ENCODE results near the gene ACVRL1.
"Not testable (repeated sequence)": the region's sequence is repeated elsewhere in the genome, so short reads cannot be mapped to it uniquely, and the experiment has no call there.

The ACVRL1 gene

DNA sequence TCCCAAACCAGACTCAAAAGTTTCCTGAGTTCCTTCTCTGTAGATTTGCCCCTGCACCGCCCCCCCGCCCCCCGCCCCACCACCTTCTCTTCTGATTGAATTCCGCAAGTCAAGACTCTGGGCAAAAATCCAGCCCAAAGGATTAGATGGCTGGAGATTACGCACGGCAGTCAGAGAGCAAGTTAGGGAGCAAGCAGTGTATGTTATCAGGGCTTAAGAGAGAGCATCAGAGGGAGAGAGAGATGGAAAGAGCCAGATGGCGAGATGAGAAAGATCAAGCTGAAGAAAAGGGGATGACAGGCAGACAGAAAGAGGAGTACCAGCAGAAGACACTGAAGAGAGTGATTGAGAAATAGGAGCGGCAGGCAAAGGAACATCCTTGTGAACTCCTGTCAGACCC is 33.3 kb upstream of the ACVRL1 start:
- DNase-seq (ENCODE audit: low read depth, low spot score): no peak

DNA sequence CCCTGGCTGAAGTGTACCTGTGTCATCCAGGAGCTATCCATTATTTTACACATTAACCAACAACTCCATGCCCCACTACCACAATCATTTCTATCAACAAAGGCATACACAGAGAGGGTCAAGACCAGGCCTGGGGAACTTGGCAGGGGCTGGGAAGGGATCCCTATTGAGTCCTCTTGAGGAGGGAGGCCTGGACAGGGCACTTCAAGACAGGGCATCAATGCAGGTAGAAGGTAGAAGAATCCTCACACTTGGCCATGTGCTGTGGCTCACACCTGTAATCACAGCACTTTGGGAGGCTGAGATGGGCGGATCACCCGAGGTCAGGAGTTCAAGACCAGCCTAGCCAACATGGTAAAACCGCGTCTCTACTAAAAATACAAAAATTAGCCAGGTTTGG is 32.8 kb upstream of the ACVRL1 start:
- DNase-seq (ENCODE audit: low read depth, low spot score): no peak

DNA sequence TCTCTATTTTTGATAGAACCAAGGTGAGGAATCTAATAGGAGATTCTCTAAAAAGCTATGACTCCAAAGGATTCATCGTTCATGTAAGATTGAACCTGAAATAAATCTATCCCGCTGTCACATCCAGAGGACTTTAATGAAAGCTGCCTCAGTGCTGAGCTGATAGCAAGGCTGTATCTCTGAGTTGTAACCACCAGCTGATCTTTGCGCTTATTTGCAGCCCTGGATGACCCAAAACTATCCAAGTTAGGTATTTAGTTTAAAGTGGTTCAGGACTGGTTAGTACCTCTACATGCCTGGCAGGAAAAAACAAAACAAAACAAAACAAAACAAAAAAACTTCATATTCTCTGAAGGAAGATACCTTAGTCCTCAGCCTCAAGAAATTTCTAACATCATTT is 28.2 kb upstream of the ACVRL1 start:
- no peak for DNase-seq (ENCODE audit: low read depth, low spot score)

DNA sequence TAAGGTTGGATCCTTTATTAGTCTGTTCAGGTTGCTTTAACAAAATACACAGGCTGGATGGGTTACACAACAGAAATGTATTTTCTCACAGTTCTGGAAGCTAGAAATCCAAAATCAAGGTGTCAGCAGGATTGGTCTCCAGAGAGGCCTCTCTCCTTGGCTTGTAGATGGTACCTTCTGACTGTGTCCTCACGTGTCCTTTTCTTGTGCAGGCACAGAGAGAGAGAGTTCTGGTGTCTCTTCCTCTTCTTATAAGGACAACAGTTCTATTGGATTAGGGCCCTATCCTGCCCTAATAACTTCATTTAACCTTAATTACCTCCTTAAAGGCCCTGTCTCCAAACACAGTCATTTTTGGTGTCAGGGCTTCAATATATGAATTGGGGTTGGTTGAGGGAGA is 24.0 kb upstream of the ACVRL1 start:
- DNase-seq (ENCODE audit: low read depth, low spot score): no peak

DNA sequence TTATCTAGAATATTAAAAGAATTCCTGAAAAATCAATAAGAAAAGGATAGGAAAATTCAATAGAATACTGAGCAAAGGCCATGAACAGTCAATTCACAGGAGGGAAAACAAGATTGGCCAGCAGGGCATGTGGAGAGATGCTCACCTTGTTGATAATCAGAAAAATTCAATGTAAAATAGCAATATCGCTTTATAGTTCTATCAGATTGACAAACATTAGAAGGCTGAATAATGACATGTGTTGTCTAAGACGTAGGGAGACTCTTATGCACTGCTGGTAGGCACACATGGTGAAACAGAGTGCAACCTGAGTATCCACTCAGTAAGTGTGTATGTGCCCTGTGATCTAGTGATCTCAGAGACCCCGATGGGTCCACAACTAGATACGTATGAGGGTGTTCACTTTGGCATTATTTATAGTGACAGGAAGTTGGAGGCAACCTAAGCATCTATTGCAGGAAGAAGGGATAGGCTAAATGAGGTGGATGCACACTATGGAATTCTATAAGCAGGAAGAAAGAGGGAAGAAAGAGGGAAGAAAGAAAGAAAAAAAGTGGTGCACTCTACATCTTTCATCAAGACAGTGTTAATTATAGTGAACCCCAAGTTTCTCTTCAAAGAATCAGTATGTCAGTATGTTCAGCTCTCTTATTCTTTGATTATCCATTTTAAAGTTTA is 23.2 kb upstream of the ACVRL1 start:
- no peak for DNase-seq (ENCODE audit: low read depth, low spot score)

DNA sequence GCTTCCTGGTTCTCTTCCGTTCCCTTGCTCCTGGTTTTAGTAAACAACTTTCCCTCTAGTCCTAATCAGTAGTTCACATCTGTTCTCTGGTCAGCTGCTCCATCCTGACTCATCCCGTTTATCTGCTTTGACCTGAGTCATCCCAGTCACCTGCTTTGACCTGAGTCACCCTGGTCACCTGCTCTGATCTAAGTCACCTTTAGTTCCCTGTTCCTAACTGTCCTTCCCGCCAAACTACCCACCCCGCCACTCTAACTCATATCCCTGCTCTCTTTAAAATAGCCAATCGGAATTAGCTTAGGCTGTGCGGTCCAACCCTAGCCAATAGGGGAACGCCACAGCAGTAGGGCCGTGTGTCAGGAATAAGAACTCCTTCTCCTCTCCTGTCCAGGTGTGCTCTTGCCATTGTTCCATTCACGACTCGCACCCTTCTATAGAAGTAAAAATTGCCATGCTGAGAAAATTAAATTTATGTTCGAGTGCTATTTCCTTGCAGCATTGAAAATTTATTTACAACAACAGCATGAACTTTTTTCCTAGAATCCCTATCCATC is 22.6 kb upstream of the ACVRL1 start:
- DNase-seq (ENCODE audit: low read depth, low spot score): no peak

DNA sequence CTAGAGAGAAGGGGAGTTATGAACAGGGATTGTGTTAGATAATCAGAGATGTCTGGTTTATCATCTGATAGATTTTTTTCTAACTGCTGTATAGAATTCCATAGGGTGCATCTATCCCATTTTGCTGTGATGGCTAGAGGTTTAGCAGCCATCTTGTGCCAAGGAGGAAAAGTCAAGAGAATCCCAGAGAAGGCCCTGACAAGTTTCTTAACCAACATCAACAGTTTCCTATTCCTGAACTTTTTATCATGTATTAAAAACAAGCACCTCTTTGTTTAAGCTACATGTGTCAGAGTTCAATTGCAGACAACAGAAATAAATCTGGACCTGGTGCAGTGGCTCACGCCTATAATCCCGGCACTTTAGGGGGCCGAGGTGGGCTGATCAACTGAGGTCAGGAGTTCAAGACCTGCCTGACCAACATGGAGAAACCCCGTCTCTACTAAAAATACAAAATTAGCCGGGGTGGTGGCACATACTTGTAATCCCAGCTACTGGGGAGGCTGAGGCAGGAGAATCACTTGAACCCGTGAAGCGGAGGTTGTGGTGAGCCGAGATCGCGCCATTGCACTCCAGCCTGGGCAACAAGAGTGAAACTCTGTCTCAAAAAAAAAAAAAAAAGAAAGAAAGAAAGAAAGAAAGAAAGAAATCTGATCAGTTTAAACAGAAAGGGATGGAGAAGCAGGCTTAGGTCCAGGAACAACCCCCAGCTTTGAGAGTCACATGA is 21.8 kb upstream of the ACVRL1 start:
- DNase-seq (ENCODE audit: low read depth, low spot score): not testable (repeated sequence)

DNA sequence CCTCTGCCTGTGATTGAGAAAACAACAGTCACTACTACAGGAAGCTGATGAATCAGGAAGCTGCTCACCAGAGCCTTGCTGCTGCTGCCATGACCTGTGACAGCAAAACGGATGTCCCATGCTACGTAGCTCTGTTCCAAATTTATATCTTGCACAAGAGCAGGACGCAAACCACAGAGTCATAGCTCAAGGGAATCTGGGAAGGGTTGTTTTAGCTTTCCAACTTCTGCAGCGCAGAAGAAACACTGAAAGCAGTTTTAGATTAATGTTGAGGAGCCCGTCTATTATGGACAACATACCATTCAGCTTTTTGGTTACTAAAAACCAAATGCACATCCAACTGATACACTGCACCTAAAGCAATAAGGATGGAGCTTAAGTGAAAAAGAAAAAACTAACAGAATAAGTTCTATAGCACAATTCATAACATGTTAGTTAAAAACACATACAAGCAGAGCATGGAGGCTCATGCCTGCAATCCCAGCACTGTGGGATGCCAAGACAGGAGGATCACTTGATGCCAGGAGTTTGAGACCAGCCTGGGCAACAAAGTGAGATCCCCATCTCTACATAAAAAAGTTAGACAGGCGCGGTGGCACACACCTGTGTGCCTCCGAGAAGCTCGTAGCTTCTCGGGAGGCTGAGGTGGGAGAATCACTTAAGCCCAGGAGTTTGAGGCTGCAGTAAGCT is 21.1 kb upstream of the ACVRL1 start:
- no peak for DNase-seq (ENCODE audit: low read depth, low spot score)

DNA sequence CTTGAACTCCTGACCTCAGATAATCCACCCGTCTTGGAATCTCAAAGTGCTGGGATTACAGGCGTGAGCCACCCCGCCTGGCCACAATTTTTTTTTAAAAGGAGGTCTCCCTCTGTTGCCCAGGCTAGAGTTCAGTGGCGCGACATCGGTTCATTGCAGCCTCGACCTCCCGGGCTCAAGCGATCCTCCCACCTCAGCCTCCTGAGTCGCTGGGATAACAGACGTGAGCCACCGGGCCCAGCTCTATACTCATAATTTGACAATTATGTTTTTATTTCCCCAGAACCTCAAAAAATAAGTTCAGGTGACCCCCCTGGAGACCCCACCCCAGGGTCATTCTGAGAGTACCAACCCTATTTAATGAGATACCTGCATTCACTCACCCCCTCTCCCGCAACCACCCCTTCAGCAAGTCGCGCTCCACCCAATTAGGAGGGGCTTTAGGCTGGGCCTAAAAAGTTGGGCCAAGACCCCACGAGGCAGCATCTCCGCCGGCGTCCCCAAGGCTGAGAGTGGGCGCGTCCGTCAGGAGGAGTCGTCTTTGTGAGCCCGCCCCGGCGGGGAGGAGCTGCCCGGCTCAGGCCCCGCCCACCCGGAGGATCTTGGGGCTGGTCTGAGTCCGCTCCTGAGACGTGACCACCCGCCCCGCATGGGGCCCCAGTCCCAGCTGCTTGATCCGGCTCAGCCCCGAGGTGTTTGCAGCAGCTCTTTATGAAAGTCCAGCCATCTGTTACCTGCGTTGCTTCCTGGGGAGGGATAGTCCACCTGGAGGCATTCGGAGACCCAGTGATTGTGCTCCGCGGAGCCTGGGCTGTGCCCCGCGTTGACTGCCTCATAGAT is 19.6 kb upstream of the ACVRL1 start, which contains the start of gene ANKRD33:
Gene ANKRD33, plus strand, starts transcription at position 628 of the 840 bp plus-strand sequence. Its CDS starts 84 bp downstream, at position 712.
- DNase-seq (ENCODE audit: low read depth, low spot score): no peak

DNA sequence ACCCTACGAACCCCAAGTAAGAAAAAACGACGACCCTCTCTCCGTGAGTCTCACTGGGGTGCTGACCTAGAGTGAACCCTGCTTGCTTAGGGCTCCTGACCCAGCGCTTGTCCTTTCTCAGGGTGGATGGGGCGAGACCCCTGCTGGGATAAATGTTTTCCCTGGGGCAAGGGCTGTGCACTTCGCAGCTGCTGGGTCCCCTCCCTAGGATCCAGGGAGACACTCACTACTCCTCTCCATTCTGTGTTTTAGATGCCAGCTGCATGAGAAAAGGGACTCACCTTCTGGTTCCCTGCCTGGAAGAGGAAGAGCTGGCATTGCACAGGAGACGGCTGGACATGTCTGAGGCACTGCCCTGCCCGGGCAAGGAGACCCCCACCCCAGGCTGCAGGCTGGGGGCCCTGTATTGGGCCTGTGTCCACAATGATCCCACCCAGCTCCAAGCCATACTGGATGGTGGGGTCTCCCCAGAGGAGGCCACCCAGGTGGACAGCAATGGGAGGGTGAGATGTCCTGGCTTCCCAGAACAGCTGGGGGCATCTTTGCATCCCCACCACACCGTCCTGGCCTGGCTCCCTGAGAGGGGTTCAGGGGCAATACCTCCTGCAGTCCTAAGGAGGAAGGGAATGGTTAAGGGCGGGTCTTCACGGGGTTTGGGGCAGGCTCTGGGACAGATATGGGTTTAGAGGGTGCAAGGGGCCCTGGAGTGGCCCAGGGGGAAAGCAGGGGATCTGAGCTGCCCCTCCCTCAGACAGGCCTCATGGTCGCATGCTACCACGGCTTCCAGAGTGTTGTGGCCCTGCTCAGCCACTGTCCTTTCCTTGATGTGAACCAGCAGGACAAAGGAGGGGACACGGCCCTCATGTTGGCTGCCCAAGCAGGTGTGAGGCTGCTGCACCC is 18.7 kb upstream of the ACVRL1 start:
- no peak for DNase-seq (ENCODE audit: low read depth, low spot score)

DNA sequence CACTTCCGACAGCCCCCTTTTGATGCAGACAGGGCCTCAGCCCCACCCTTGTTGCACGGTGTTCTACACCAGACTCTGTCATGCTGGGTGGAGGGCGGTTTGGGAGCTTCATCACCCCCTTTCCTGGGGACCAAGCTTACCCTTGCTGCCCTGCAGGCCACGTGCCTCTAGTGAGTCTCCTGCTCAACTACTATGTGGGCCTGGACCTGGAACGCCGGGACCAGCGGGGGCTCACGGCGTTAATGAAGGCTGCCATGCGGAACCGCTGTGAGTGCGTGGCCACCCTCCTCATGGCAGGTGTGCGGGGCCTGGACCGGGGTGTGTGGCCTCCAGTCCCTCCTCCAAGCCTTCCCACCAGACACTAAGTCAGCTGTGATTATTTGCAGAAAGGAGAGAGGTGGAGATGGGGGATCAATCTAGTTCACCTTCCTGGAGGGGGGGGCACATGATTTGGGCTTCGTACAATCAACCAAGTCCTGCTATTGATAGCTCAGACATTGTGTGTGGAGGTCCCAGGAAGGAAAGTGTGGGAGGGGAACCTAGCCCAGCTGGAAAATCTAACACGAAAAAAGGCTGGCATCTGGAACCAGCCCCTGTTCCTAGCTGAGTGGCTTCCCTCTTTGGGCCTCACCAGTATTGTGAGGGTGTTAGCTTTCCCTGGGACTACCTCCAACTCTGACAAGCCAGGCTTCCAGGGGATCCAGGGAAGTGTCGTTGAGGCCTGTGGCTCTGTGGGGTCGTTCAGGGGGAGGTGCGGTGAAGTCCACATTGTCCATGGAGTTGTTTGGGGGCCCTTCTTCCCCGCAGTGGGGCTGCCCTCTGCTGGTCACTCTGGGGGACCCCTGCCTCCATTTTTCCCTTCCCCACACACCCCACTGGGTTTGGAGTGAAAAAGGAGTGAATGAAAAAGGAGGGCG is 17.8 kb upstream of the ACVRL1 start:
- no peak for DNase-seq (ENCODE audit: low read depth, low spot score)

DNA sequence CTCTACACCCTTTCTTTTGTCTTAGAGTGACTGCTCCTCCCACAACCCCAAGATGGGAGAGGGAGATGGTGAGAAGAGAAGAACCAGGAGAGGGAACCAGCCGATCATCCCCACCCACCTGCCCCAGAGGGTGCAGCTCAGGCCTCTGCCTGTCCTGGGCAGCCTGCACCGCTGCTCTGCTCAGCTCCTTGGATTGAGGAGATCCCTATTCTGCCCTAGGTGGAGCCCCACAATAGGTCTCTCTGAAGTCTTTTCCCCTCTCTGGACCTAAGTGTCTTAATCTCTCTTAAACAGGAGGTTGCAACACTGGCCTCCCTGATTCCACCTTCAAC is 17.2 kb upstream of the ACVRL1 start:
- DNase-seq (ENCODE audit: low read depth, low spot score): no peak

DNA sequence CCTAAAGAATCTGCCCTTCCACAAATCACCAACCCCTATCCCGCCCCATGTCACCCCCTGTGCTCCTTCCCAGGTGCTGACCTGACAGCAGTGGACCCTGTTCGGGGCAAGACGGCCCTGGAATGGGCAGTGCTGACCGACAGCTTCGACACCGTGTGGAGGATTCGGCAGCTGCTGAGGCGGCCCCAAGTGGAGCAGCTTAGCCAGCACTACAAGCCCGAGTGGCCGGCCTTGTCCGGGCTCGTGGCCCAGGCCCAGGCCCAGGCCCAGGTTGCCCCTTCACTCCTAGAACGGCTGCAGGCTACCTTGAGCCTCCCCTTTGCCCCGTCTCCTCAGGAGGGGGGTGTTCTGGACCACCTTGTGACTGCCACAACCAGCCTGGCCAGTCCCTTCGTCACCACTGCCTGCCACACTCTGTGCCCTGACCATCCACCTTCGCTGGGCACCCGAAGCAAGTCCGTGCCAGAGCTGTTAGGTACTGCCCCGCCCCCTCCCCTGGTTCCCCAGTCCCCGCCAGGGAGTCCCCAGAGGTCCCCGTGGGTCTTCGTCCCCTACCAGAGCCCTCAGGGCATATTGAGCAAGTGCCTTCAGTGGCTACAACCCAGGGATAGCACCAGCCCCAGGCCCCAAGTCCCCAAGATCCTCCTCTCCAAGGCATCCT is 16.7 kb upstream of the ACVRL1 start:
- no peak for DNase-seq (ENCODE audit: low read depth, low spot score)

DNA sequence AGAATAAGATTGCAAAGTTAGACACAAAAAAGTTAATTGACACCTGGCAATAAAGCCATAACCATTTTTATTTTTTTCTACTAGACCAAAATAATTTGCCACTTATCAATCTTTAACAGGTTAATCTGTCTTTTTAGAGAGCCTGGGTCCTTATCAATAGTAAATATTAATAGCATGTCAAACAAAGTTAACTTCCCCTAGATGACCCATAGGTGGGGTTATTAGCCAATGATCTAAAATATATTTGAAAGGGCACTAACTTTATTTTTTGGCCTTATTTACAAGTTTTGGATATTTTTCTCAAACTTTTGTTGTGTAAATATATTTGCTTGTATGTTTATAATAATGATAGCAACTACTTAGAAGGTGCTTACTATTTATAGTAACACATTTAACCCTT is 15.5 kb upstream of the ACVRL1 start:
- no peak for DNase-seq (ENCODE audit: low read depth, low spot score)

DNA sequence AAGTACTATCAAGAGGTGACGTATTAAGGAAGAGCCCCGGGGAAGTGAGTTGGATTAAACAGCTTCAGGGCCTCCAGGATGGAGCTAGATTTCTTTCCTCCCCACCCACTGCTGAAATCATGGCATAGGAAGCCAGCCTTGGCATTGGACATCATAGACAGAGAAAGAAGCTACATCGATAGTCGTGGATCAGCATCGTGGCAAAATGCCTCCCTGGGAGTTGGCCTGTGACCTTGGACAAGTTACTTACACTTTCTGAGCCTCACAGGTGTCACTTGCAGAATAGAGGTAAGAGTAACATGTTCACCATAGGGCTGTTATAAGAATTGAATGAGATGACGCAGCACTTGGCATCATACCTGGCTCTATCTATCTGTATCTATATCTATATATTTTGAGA is 13.5 kb upstream of the ACVRL1 start:
- no peak for DNase-seq (ENCODE audit: low read depth, low spot score)

DNA sequence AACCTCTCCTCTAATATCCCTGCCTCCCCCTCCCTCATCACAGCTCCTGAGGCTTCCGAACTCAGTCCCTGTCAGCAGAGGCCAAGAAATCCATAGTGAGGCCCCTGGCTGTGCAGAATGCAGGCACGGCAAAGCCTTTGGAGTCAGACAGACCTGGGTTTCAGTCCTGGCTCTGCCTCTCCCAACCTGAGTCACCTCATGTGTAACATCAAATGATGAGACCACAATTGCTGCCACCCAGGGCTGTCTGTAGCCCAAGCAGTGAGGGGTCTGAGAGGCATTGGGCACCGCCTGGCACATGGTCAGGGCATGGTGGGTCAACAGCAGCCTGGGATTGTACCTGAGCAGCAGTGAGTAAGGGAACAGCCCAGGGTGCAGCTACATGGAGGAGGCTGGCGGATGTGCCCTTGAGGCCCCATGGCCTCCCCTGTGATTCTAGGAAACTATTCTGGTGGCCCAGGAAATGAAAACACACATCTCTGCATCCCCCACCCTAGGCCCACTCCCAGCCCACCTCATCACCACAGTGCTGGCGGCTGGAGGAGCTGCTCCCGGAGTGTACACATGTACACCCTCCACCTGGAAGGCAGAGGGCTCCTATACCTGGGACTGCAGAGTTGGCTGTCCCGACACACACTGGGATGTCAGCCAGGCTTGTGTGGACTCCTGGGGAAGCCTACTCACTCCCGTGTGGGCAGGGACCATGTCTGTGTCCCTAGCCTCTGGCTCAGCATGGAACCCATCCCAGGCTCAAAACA is 11.7 kb upstream of the ACVRL1 start:
- no peak for DNase-seq (ENCODE audit: low read depth, low spot score)

DNA sequence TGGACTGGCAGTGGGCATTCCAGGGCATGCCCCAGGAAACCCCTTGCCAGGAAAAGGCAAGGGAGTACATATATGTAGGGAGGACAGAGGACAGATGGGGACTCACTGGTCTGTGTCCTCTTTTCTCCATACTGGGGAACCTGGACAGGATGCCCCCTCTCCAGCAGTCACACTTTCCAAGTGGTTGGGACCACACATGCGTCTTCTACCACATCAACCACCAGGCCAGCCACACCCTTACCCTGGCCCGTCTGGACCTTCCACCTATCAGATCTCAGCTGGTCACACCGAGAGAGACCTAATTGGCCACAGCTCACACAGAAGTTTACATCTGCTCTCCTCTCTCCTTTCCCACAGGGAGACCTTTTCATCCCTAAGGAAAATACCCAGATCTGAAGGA is 11.1 kb upstream of the ACVRL1 start:
- DNase-seq (ENCODE audit: low read depth, low spot score): no peak

DNA sequence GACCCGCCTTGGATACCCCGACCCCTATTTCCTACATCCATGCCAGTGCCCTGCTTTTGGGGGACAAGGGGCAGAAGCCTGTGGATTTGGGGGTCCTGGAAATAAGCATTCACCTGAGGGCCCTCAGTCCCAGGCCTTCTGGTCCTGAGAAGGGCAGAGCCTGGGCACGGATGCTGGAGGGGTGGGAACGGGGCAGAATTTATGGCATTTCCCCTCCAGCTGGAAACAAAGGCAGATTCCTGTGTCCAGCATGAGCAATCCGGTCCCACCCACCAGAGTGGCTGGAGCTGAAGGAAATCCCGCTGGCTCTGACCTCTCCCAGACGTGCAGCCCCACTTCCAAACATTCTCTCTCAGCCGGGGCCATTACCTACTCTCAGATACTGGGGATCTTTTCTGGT is 10.1 kb upstream of the ACVRL1 start:
- no peak for DNase-seq (ENCODE audit: low read depth, low spot score)

All from activated CD4-positive, CD25-positive, alpha-beta regulatory T cell treated with anti-CD3 and anti-CD28 coated beads, Interleukin-2, amount 50 U/mL, for 16 hours (primary cell).